Mucosa of descending colon (tissue), 3 donors: ENCODE data around the gene LAPTM5. TPM values are rescaled to one million over a fixed set of nuclear protein-coding genes. Genes with fewer than 3 reads are reported as not detected.

Experiments used
- ATAC-seq: fragments of 200-7000 bp; cut with Tn5 transposase; one replicate; pipeline ENCODE4 v1.9.1; 2020; ENCODE audit warnings: mild to moderate bottlenecking, moderate library complexity
- DNase-seq, 3 donors: peaks; one replicate each; pipeline ENCODE4 v3.0.0-alpha.2; 2020
- H3K36me3 ChIP-seq: fragments of 200-600 bp; one replicate; pipeline ENCODE4 v1.8.0; 2021; ENCODE audit warnings: low read depth, mild to moderate bottlenecking
- H3K4me1 ChIP-seq: fragments of 200-600 bp; one replicate; pipeline ENCODE4 v1.8.0; 2021; ENCODE audit warnings: low read depth, mild to moderate bottlenecking
- H3K4me3 ChIP-seq: fragments of 200-600 bp; one replicate; pipeline ENCODE4 v1.8.0; 2021; ENCODE audit warnings: mild to moderate bottlenecking
- H3K9me3 ChIP-seq: fragments of 200-600 bp; one replicate; pipeline ENCODE4 v1.8.0; 2021; ENCODE audit warnings: mild to moderate bottlenecking
- CTCF ChIP-seq: fragments of 200-600 bp; IDR thresholded peaks from one replicate; pipeline ENCODE4 v1.8.0; 2022; ENCODE audit warnings: antibody characterized with exemption, mild to moderate bottlenecking
- intact Hi-C, 2 donors: fragments of 100-400 bp; cut with DNase I in 1 of 2; cut with micrococcal nuclease in 1 of 2; formaldehyde crosslinking; loops; one replicate each; pipeline versions ENCODE4 v1.11.0 to v1.11.1; 2022; cut with DNase I, micrococcal nuclease
- total RNA-seq, 3 donors: library from RNA; stranded (reverse); fragmentation: NEBNext Ultra II Directional in 2 of 3; extraction: Animal tissue kit (Norgen Biotek cat#: 25700) in 2 of 3; gene quantifications; one replicate each; pipeline versions ENCODE4 v1.2.1 to v1.2.4, GENCODE V29; 2021 to 2023
- donor health status: DM: no; HTN: no; CAD: no; lungs with moderate emphysema.
- donor health status: DM: no; HTN: no; CAD: no.
- donor health status: DM: no; HTN: yes; CAD: no.

The LAPTM5 gene
- total RNA-seq, 3 donors from 2014 or later = 24.1 to 71.1 (median 48.1) TPM

GRCh38 chr1:30785181-30785580 is 27.6 kb upstream of the LAPTM5 start:
- intact Hi-C loops = no loop called here
- Histone ChIP-seq H3K4me3 (no peak overlapping the region), H3K9me3 (no peaks in the 10 kb centered on the region), H3K36me3 (no peaks in the 10 kb centered on the region), H3K4me1 (peaks cover 5% of the 10 kb centered on the region)
- no peak for TF ChIP-seq CTCF
- ATAC-seq = no peak
- no peak for DNase-seq

GRCh38 chr1:30783256-30783915 is 25.8 kb upstream of the LAPTM5 start:
- peak in 2 of 3 donors; percentile 37 to 73 for DNase-seq
- intact Hi-C loops = loop anchor here (5.0 kb wide), 1 partner anchor 129 kb away; no protein-coding TSS in a partner anchor
- no peak for TF ChIP-seq CTCF
- Histone ChIP-seq H3K36me3 (no peaks in the 10 kb centered on the region), H3K9me3 (no peaks in the 10 kb centered on the region), H3K4me1 (peaks cover 8% of the 10 kb centered on the region), H3K4me3 (no peak overlapping the region)
- no peak for ATAC-seq

- DNase-seq (peak; percentile 72 to 83 (median 78)), ATAC-seq (peak; percentile 85)
- intact Hi-C loops = loop anchor here (5.0 kb wide), 1 partner anchor 130 kb away; no protein-coding TSS in a partner anchor
- H3K9me3 ChIP-seq = no peaks in the 10 kb centered on the region
- no peaks in the 10 kb centered on the region for H3K36me3 ChIP-seq
- H3K4me3 ChIP-seq = no peak overlapping the region
- H3K4me1 ChIP-seq = peaks cover 8% of the 10 kb centered on the region
- peak; percentile 55 for TF ChIP-seq CTCF
Observed at GRCh38 chr1:30782361-30783255, 25.0 kb upstream of the LAPTM5 start.

GRCh38 chr1:30781906-30782305 is 24.3 kb upstream of the LAPTM5 start:
- intact Hi-C loops = loop anchor here (5.0 kb wide), 1 partner anchor 130 kb away; no protein-coding TSS in a partner anchor
- peaks cover 8% of the 10 kb centered on the region for H3K4me1 ChIP-seq
- no peak for ATAC-seq
- no peaks in the 10 kb centered on the region for H3K9me3 ChIP-seq
- DNase-seq = peak in 1 of 3 donors; percentile 43
- no peak for TF ChIP-seq CTCF
- no peak overlapping the region for H3K4me3 ChIP-seq
- H3K36me3 ChIP-seq = no peaks in the 10 kb centered on the region

GRCh38 chr1:30780409-30780808 is 22.8 kb upstream of the LAPTM5 start:
- no peaks in the 10 kb centered on the region for H3K9me3 ChIP-seq
- peaks cover 8% of the 10 kb centered on the region for H3K4me1 ChIP-seq
- no peak for TF ChIP-seq CTCF
- intact Hi-C loops = loop anchor here (5.0 kb wide), 1 partner anchor 132 kb away; no protein-coding TSS in a partner anchor
- DNase-seq (no peak), ATAC-seq (no peak)
- no peak overlapping the region for H3K4me3 ChIP-seq
- no peaks in the 10 kb centered on the region for H3K36me3 ChIP-seq
